NT2/D1 (cell line): Measurements from ENCODE around the gene GPS1.

Source experiments
- DNase-seq: peaks from one replicate; pipeline ENCODE4 v3.0.0-alpha.2; 2011; ENCODE audit warnings: low read depth, low spot score
- H3K27me3 ChIP-seq: 2 replicates; pipeline ENCODE4 v1.6.0; 2011; ENCODE audit warnings: mild to moderate bottlenecking; ENCODE audit not compliant: insufficient read length, insufficient read depth
- H3K36me3 ChIP-seq: 2 replicates; pipeline ENCODE4 v1.6.1; 2011; ENCODE audit warnings: mild to moderate bottlenecking, low read length, mixed read lengths; ENCODE audit not compliant: insufficient read depth, insufficient read length
- H3K4me1 ChIP-seq: 2 replicates; pipeline ENCODE4 v1.5.1; 2011; ENCODE audit not compliant: insufficient read depth, insufficient read length
- H3K4me3 ChIP-seq: 2 replicates; pipeline ENCODE4 v1.5.1; 2011; ENCODE audit warnings: low read depth; ENCODE audit not compliant: insufficient read length
- H3K9ac ChIP-seq: 2 replicates; pipeline ENCODE4 v1.6.0; 2011; ENCODE audit warnings: low read depth; ENCODE audit not compliant: insufficient read length
- H3K9me3 ChIP-seq: 2 replicates; pipeline ENCODE4 v1.5.1; 2011; ENCODE audit warnings: mild to moderate bottlenecking, low read length; ENCODE audit not compliant: insufficient read depth
- SUZ12 ChIP-seq: IDR thresholded peaks from 2 replicates; pipeline ENCODE4 v1.6.1; 2011; ENCODE audit not compliant: insufficient read length, insufficient read depth; ENCODE audit errors: extremely low read depth
- YY1 ChIP-seq: IDR thresholded peaks from 2 replicates; pipeline ENCODE4 v1.6.1; 2011; ENCODE audit not compliant: insufficient read length, insufficient read depth
- ZNF274 ChIP-seq: IDR thresholded peaks from 2 replicates; pipeline ENCODE4 v1.6.1; 2011; ENCODE audit warnings: mild to moderate bottlenecking, low read depth, low read length

The GPS1 gene

DNA sequence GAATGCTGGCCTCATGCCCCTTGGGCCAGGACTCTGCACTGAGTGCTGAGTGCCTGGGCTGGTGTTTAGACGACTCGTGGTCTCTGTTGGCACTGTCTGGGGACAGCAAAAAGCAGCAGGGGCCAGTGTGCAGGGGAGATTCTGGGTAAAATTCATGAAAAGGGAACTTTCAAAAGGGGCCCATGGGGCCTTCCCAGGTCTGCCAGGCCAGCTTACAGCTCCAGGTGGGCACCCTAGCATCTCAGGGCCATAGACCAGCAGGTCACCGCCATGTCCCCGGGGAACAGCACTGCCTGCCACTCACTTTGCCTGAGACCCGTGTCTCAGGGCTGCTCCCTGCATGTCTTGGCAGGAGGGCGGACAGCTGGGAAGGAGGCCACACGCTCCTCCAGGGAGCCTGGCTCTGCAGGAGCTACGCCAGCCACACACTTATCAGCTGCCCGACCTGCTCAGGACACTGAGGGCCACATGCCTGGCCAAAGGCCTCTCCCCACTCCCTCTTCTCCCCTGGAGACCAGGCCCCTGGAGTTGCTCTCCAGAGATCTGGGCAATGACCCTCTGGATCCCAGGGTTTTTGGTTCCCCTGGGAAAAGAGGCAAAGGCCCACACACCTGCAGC is 55.1 kb downstream of the GPS1 start:
- H3K4me3 ChIP-seq = no peak overlapping the region
- H3K9me3 ChIP-seq = no peaks in the 10 kb centered on the region
- DNase-seq = no peak
- peaks cover 38% of the 10 kb centered on the region for H3K4me1 ChIP-seq
- H3K9ac ChIP-seq = peak overlapping the region; percentile 69
- H3K36me3 ChIP-seq = peaks cover 4% of the 10 kb centered on the region
- TF ChIP-seq SUZ12 (no peak), ZNF274 (no peak), YY1 (no peak)
- no peaks in the 10 kb centered on the region for H3K27me3 ChIP-seq
